Hepatic stellate cell (primary cell): ENCODE measurements around the gene NXN.
"Not testable (repeated sequence)": the region's sequence is repeated elsewhere in the genome, so short reads cannot be mapped to it uniquely, and the experiment has no call there.

Experiments
- DNase-seq: peaks from one replicate; pipeline ENCODE4 v3.0.0; 2011; ENCODE audit warnings: low spot score

Gene NXN

DNA sequence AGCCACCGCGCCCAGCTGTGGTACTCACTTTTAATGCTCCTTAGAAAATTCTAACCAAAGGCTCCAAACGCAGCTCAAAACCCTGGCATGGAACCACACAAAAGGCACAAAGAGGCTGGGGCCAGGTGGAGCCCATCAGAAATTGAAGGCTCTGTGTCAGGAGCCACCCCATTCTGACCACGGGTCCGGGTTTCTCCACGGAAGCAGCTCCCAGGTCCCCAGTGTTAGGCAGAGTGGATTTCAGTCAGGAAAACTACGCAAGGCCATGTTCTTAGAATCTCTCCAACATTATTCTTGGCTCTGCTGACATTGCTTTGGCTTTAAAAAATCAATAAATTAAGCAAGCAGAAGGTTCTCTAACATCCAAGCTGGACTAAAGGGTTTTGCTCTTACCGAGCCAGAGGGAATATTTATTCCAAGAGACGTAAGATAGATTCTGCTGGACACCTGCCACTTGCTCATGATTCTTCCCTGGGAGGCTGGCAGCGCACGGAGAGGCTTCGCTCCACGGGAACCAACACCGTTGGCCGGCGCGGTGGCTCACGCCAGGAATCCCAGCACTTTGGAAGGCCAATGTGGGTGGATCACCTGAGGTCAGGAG is 93.5 kb downstream of the NXN start:
- DNase-seq: no peak

DNA sequence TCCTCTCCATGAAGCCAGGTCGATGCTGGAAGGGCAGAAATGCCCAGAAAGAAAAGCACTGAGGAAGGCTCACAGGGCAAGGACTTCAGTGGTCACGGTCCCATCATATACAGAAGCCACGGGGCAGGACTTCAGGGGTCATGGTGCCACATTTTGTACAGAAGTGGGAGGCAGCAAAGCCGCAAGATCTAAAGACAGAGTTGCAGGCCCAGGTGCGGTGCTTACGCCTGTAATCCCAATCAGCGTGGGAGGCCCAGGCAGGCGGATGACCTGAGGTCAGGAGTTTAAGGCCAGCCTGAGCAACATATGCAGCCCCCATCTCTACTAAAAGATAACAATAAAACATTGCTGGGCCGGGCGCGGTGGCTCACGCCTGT is 96.0 kb downstream of the NXN start:
- no peak for DNase-seq

DNA sequence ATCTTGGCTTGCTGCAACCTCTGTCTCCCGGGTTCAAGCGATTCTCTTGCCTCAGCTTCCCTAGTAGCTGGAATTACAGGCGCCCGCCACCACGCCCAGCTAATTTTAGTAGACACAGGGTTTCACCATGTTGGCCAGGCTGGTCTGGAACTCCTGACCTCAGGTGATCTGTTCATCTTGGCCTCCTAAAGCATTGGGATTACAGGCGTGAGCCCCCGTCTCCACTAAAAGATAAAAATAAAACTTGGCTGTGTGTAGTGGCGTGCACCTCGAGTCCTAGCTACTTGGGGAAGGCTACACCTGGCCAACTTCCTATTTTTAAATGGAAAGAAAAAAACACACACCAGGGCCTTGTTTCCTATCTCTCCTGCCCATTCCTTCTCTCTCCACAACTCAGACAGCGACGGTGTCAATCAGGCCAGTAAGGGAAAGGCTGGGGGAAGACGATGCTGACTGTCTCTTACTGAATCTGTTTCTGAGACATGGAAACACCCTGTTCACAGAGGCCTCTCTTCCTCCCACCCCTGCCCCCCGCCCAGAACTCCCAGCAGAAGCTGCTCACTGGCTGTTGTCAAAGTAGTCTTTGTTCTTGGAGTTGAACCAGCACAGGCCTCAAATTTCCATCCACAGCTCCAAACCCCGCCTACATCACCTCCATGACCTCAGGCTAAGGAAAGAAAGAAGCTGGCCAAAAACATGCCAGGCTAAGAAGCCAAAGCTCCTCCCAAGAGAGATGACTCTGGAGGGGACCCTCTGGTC is 96.6 kb downstream of the NXN start:
- DNase-seq: no peak

DNA sequence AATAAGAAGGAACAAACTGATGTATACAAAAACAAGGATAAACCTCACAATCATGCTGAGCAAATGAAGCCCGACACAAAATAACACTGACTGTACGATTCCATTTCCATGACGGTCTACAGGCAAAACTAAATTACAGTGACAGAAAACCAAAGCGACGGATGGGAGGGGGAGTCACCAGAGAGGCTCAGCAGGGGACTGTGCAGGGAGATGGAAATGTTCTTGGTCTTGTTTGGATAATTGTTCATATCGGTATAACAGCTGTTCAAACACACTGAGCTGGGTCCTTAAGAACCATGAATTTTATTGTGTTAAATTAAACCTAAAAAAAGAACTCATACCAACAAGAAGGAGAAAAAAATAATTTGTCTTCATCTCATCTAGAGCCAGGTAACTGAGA is 97.8 kb downstream of the NXN start:
- DNase-seq: no peak

DNA sequence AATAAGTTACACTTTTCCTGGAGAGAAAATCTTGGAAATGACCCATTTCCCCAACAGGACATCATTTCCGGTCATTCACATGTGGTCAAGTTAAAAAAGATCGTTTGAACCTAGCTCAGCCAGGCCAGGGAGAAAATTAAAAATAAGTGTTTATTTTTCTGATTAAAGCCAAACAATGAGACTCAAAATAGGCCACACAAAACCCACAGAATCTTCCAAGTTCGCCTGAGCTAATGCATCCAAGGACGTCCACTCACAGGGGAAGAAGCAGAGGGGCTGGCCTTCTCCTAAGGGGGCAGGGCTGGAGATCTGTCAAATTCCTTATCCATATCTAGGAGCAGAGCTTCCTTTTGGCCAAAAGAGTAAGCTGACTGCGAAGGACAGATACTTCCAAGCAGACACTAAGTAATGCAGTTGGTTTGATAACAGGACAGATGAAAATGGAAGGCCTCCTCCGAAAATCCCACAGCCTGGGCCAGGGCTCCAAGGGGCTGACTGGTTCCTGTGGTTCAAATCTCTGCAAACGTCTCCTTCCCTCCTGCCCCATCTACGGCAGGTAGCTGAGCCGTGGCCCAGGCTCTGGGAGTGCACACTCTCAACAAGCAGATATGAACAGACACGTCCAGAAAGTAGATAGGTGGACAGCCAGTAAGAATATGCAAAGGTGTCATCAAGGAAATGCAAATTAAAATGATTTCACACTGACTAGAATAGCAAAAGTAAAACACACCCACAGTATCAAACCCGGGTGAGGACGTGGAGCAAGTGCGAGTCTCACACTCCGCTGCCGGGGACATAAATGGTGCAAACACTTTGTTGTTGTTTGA is 98.9 kb downstream of the NXN start:
- DNase-seq: no peak

DNA sequence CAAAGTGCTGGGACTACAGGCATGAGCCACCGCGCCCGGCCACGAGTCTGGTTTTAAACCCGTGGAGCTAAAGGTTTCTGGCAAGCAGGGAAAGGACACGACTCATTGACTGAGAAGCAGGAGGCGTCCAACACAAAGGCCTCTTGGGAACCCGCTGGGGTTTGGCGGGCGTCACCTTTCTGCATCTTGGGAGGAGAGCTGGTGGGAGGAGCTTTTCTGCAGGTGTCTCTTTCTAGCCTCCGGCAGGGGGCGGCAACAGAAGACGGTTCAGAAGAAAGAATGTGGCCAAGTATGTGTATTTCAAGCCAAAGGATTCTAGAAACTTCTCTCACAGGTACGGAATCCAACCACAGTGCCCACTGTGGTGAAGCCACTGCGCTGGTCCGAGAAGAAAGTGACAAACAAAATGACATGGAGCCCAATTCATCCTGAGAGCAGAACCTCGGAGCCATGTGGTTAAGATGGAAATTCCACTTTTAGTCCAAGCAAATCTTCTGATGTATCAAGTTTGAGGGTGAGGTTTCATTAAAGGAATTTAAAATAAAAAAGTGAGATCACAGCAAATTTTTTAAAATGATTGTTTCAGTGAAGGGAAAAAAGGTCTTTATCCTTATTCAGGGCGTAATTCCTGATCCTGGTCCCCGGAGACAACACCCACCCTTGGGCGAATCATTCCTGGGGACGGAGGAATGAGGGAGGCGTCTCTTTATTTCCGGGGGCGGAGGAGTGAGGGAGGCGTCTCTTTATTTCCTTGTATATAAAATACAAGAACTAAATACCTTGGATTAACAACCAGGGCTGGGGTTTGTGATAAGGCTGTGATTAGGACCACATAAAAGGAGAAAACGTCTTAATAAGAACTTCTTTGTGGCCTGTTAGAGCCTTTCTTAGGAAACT is 99.8 kb downstream of the NXN start:
- peak; percentile 49 for DNase-seq

DNA sequence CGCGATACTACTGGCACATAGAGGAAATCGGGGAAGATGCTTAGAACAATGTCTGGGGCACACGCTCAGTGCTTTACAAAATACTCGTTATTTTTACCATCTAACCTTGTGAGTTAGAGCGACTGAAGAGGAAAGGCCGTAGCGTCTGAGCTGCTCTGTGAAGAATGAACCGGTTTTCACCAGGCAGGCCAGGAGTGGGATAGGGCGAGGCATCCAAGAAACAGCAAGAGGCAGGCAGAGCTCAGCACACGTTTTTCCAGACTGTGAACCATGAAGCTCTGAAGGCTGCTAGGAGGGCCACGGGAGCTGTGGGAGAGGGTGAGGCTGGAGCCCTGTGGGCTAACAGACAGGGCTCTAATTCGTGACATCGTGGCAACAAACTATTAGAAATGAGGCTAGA is 101.9 kb downstream of the NXN start:
- no peak for DNase-seq

DNA sequence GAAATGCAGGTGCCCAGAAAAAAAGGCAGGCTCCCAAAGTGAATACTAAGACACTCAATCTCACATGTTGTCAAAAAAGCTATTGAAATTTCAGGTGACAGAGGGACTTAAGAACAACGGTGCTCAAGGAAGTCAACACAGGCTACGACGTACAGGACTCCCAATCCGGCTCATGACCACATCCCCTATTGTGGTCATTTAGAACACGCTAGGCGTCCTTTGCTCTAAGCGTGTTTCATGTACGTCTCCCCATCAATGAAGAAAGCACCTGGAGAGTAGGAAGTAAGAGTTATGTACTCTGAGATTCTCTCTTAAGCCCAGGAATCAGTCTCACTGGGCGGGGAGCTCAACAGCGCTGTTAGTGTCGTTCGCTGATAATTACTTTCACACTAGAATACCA is 103.3 kb downstream of the NXN start:
- DNase-seq: no peak

DNA sequence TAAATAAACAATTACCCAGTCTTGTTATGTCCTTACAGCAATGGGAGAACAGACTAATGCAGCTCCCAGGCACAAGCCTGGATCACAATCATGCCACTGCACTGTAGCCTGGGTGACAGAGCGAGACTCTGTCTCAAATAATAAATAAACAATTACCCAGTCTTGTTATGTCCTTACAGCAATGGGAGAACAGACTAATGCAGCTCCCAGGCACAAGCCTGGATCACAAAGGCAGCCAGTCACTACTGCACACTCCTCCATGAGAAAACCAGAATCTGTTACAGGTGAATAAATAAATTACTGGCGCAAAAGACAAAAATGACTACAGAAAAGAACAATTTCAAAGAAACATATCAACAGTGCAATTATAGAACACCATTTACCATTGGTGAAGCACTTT is 105.0 kb downstream of the NXN start:
- not testable (repeated sequence) for DNase-seq

DNA sequence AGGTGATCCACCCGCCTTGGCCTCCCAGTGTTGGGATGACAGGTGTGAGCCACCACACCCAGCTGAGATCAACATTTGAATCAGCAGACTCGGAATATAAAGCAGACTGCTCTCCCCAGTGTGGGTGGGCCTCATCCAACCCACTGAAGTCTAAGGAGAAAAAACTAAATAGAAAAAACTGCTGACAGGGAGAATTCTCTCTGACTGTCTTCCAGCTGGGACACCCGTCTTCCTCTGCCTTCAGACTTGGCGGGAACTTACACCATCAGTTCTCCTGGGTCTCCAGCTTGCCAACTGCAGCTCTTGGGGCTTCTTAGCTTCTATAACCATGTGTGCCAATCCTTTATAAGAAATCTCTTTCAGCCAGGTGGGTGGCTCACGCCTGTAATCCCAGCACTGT is 106.7 kb downstream of the NXN start:
- no peak for DNase-seq

DNA sequence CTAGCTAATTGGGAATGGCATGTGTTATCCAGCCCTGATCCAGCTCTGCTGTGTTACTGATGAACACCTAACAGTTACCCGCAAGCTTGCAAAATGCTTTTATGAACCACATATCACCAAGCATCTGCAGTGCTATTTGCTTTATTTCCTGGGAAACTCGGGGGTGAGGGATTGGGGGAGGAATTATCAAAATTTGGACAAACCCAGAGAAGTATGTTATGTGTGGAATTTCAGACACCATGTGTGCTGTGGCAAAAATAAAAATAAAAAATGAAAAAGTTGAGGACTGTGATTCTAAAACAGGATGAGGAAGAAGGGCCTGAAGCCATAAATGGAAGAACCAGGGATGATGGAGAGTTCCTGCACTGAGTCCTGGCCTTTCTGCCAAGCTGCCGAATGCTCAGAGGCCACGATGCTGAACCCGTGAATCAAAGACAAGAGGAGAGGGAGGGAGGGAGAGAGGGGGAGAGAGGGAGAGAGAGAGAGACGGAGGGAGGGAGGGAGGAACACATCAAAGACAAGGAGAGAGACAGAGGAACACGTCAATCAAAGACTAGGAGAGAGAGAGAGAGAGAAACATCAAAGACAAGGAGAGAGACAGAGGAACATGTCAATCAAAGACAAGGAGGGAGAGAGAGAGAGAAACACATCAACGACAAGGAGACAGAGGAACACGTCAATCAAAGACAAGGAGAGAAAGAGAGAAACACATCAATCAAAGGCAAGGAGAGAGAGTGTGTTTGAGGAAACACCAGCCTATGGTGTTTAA is 107.6 kb downstream of the NXN start:
- DNase-seq: no peak

DNA sequence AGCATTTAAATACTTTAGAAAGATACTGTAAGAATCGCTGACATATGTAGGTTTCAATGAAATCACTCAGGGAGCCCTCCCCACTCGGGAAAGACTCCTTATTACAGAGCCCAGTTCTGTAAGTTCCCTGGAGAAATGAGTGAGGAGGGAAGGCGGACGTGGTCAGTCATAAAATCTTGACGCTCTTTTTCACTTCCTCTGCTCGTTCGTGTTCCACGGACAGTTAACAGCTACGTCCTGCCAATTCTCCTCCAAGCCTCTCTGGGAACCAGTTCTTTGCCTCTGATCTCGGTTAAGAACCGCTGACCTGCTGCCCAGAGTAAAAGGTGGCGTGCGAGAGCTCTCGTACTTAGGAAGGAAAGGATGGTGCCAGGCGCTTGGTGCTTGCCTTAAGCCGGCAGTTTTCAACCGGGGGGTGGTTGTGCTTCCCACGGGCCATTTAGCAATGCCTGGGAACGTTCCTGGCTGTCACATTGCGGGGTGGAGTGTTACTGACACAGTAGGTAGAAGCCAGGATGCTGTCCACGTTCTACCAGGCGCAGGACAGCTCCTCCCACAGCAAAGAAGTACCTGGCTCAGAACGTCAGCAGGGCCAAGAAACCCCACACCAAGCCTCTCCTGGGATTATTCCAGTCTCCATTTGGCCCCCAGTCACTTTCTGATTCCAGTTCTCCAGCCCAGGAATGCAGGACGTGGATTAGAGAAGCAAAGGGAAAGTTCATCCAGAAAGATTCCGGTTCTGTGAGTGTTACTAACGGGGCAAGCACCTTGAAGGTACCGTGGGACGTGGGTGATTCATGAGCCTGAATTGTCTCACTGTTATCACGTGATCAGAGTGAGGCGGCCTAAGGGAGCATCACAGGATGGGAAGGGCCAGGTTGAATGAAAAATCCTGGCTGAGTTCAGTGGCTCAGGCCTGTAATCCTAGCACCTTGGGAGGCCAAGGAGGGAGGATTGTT is 109.7 kb downstream of the NXN start:
- DNase-seq: no peak

DNA sequence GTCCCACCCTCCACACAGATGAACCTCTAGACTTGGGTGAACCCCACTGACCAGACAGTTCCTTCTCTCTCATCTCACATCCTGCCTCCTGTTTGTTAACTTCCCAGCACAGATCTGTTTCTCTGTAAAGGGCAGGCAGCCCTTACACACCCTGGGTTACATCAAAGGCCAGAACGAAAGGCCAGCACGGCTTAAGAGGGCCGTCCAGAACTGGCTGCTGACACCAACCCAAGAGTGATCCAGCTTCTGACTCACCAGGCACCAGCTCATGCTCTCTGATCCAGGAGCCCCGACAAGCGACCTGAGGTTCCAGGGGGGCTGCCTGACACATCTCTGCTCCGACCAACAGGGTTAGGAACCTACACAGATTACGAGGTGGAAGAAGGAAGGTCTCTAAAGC is 110.5 kb downstream of the NXN start:
- DNase-seq: no peak

DNA sequence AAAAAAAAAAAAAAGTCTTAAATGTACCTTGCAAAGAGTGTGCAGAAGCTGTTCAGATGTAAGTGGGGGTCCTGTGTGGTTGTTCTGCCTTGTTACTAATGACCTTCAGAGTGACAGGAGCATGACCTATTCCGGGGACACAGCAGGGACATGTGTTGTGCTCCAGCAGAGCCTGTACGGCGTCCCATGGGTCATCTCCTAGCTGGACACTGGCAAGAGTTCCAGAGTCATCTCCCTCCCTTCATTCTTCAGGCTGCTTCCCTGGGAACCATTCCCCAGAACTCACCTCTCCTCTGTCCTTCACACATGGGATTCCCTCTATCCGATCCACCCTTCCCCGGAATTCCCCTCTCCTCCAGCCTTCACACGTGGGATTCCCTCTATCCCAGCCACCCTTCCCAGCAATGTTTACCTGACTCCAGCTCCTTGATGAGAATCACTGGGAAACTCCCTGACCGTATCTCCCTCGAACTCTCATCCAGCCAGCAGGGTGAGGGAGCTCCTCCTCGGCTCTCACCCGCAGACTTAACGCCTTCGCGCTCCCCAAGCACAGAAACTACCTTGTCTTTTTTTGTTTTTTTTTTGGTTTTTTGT is 111.6 kb downstream of the NXN start:
- DNase-seq: no peak

DNA sequence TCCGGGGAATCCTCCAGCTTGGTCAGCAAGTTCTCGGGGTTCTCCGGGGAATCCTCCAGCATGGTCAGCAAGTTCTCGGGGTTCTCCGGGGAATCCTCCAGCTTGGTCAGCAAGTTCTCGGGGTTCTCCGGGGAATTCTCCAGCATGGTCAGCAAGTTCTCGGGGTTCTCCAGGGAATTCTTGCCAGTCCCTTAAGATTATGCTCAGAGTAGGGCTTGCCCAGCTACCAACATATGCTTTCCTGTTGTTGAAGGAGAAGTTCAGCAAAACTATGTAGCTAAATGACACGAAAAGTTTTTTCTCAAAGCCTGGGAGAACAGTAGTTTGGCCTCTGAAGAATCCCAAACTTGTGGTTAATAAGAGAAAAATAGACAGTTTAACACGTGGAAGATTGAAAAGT is 112.3 kb downstream of the NXN start:
- not testable (repeated sequence) for DNase-seq

DNA sequence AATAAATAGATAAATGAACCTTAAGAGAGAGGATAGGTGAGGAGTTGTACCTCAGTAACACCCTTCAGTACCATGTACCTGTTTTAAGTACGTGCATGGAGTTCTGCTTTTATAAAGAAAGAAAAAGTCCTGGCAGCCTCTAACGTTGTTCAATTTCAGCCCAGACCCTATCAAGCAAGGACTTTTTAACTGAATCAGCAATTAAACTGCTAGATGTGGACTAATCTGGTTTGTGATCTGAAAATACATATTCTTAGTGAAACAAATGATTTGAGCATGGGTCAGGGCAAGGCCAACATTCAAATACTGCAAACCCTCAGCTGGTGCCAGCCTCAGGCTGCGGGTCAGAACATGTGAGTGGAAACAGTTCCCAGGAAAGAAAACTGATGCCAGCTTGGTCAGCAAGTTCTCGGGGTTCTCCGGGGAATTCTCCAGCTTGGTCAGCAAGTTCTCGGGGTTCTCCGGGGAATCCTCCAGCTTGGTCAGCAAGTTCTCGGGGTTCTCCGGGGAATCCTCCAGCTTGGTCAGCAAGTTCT is 112.9 kb downstream of the NXN start:
- DNase-seq: no peak

DNA sequence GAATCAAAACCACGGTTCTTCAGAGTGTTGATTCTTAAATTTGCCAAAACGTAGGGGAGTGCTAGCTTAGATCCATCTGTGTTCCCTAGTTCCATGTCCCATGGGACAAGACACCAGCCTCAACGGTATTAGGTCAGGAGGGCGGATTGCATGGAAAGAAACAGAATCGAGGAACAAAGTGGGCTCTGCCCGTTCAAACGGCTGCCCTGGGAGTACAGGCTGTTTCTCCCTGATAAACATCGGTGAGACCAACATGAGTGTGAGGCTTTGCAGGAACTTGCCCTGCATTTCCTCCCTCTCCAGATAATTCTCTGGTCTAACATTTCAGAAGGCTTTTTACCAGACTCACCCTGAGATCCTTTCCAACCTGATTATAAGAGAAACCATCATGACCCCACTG is 115.3 kb downstream of the NXN start:
- no peak for DNase-seq

DNA sequence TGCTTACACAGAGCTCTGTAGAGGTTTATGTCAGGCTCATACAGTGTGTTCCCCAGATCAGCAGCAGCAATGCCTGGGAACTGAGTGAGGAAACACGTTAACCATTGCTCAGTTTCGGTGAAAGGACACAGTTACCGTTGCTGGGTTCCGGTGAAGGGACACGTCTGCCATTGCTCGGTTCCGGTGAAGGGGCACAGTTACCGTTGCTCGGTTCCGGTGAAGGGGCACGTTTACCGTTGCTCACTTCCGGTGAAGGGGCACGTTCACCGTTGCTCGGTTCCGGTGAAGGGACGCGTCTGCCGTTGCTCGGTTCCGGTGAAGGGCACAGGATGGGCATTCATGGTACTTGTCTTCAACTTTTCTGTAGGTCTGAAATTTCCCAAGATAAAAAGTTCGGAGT is 115.7 kb downstream of the NXN start:
- DNase-seq: no peak

DNA sequence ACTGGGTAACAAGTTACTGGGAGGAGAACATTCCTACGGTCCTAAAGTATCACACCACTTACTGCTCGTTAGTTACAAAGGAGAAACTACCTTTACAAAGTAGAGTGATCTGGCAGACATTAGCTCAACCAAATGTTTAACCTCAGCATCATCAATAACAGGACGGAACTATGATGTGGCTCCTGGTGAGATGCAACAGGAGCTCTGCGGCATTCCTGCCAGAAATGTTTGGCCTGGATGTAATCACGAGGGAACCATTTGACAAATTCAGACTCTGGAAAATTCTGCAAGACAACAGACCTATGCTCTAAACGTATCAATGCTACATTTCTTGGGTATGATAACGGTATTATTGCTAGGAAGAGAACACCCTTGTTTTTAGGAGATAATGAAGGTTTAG is 117.0 kb downstream of the NXN start:
- DNase-seq: no peak

DNA sequence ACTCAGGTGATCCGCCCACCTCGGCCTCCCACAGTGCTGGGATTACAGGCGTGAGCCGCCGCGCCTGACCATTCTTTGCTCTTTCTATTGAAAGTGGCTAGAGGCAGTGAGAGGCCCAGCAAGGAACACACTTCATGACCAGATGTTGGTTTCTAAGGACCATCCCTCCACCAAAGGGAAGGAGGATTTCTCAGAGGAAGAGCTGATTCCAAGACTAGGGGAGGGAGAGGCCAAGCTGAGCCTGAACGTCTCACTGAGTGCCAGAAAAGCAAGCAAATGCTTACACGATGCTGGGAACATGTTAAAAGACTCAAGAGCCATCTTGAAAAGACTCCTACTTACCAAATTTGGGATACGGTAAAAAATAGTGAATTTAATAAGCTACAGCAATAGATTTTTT is 118.2 kb downstream of the NXN start:
- DNase-seq: no peak
